Neural cell (in vitro differentiated cells): ENCODE results near the gene IFFO2. TPM values are rescaled to one million over a fixed set of nuclear protein-coding genes. Genes with fewer than 3 reads are reported as not detected.

Experiments used
- H2AFZ ChIP-seq: fragments of 200-600, 300-800 bp; sonication (generic), shearing (Covaris generic); 2 replicates; pipeline ENCODE4 v1.6.0; 2014; ENCODE audit warnings: low read depth, mild to moderate bottlenecking, antibody characterized with exemption, low read length, moderate library complexity
- H3F3A ChIP-seq: fragments of 200-600 bp; shearing (Covaris generic); 2 replicates; pipeline ENCODE4 v1.6.1; 2016; ENCODE audit warnings: mild to moderate bottlenecking, moderate library complexity, mixed read lengths, antibody characterized with exemption, low read length; ENCODE audit not compliant: insufficient read depth, poor library complexity, severe bottlenecking
- H3K27ac ChIP-seq: fragments of 200-600, 300-800 bp; sonication (generic), shearing (Covaris generic); 2 replicates; pipeline ENCODE4 v1.5.1; 2014; ENCODE audit warnings: mild to moderate bottlenecking, low read length, moderate library complexity
- H3K27me3 ChIP-seq: fragments of 300-800, 200-600 bp; sonication (generic), shearing (Covaris generic); 2 replicates; pipeline ENCODE4 v1.6.0; 2014; ENCODE audit warnings: mild to moderate bottlenecking, low read depth, low read length, moderate library complexity; ENCODE audit not compliant: insufficient read depth
- H3K36me3 ChIP-seq: fragments of 300-800, 200-600 bp; sonication (generic), shearing (Covaris generic); 2 replicates; pipeline ENCODE4 v1.5.1; 2014; ENCODE audit warnings: mild to moderate bottlenecking, antibody characterized with exemption, low read length, moderate library complexity; ENCODE audit not compliant: insufficient read depth
- H3K4me2 ChIP-seq: fragments of 300-800, 200-600 bp; sonication (generic), shearing (Covaris generic); 2 replicates; pipeline ENCODE4 v1.6.0; 2014; ENCODE audit warnings: mild to moderate bottlenecking, low read length
- H3K4me3 ChIP-seq: fragments of 300-800, 200-600 bp; sonication (generic), shearing (Covaris generic); 2 replicates; pipeline ENCODE4 v1.5.1; 2014; ENCODE audit warnings: mild to moderate bottlenecking, low read length, moderate library complexity
- H3K79me2 ChIP-seq: fragments of 200-600 bp; shearing (Covaris generic); replicated peaks from 2 replicates; pipeline ENCODE4 v1.6.0; 2014; ENCODE audit warnings: mild to moderate bottlenecking, low read length, moderate library complexity; ENCODE audit not compliant: insufficient read depth
- H3K9ac ChIP-seq: fragments of 300-800, 200-600 bp; sonication (generic), shearing (Covaris generic); 2 replicates; pipeline ENCODE4 v1.6.1; 2016; ENCODE audit warnings: mild to moderate bottlenecking, low read length, mixed read lengths
- H3K9me2 ChIP-seq: fragments of 200-600 bp; shearing (Covaris generic); 2 replicates; pipeline ENCODE4 v1.6.1; 2016; ENCODE audit warnings: mild to moderate bottlenecking, low read length, mixed read lengths; ENCODE audit not compliant: insufficient read depth
- H3K9me3 ChIP-seq: fragments of 200-600, 300-800 bp; sonication (generic), shearing (Covaris generic); 2 replicates; pipeline ENCODE4 v1.6.1; 2016; ENCODE audit warnings: mild to moderate bottlenecking, mixed run types, low read length, moderate library complexity, mixed read lengths
- H4K20me1 ChIP-seq: fragments of 200-600 bp; shearing (Covaris generic); 2 replicates; pipeline ENCODE4 v1.6.1; 2016; ENCODE audit warnings: mild to moderate bottlenecking, mixed run types; ENCODE audit not compliant: insufficient read depth
- CTCF ChIP-seq: fragments of 450-650 bp; IDR thresholded peaks from 2 replicates; pipeline ENCODE4 v1.5.1; 2014; ENCODE audit warnings: antibody characterized with exemption, mild to moderate bottlenecking, moderate library complexity; ENCODE audit not compliant: poor library complexity, severe bottlenecking
- EP300 ChIP-seq: fragments of 450-650 bp; conservative IDR thresholded peaks from 2 replicates; pipeline ENCODE4 v1.6.1; 2014; ENCODE audit warnings: antibody characterized with exemption, mild to moderate bottlenecking, moderate library complexity; ENCODE audit not compliant: poor library complexity, severe bottlenecking
- EZH2 ChIP-seq: fragments of 200-600, 300-800 bp; shearing (Covaris generic), sonication (generic); IDR thresholded peaks from 2 replicates; pipeline ENCODE4 v1.6.1; 2014; ENCODE audit warnings: antibody characterized with exemption, low read length, borderline replicate concordance, mild to moderate bottlenecking; ENCODE audit not compliant: insufficient read depth, poor library complexity, severe bottlenecking
- MXI1 ChIP-seq: fragments of 450-650 bp; conservative IDR thresholded peaks from 2 replicates; pipeline ENCODE4 v1.6.1; 2014; ENCODE audit warnings: antibody characterized with exemption, mild to moderate bottlenecking; ENCODE audit not compliant: poor library complexity, severe bottlenecking
- POLR2AphosphoS5 ChIP-seq: IDR thresholded peaks from 2 replicates; pipeline ENCODE4 v1.6.1; 2012
- RAD21 ChIP-seq: fragments of 450-650 bp; conservative IDR thresholded peaks from 2 replicates; pipeline ENCODE4 v1.6.1; 2014; ENCODE audit warnings: antibody characterized with exemption, mild to moderate bottlenecking, moderate library complexity
- REST ChIP-seq: IDR thresholded peaks from 2 replicates; pipeline ENCODE4 v1.6.1; 2012; ENCODE audit warnings: borderline replicate concordance
- SMC3 ChIP-seq: fragments of 450-650 bp; conservative IDR thresholded peaks from 2 replicates; pipeline ENCODE4 v1.6.1; 2014; ENCODE audit warnings: antibody characterized with exemption, mild to moderate bottlenecking, moderate library complexity; ENCODE audit not compliant: poor library complexity
- TAF1 ChIP-seq: IDR thresholded peaks from 2 replicates; pipeline ENCODE4 v1.6.1; 2012; ENCODE audit warnings: low read depth
- polyA plus RNA-seq: library from polyadenylated mRNA; depleted of rRNA; stranded (reverse); fragments of >200 nt; gene quantifications from 2 replicates; pipeline ENCODE4 v1.2.3, GENCODE V29; 2014

The IFFO2 gene
- polyA plus RNA-seq, 1 donor from 2014 or later: 2.6 TPM

GRCh38 chr1:18998016-18998724, 41.7 kb upstream of the IFFO2 start:
- Histone ChIP-seq H3K36me3 (no peaks in the 10 kb centered on the region), H3K27me3 (no peaks in the 10 kb centered on the region), H3K9me2 (no peaks in the 10 kb centered on the region), H3K9ac (no peak overlapping the region), H4K20me1 (no peaks in the 10 kb centered on the region), H3F3A (no peaks in the 10 kb centered on the region), H3K9me3 (peaks cover 6% of the 10 kb centered on the region), H3K4me2 (no peak overlapping the region), H2AFZ (no peak overlapping the region), H3K79me2 (no peaks in the 10 kb centered on the region), H3K27ac (no peak overlapping the region), H3K4me3 (no peak overlapping the region)
- TF ChIP-seq EP300 (no peak), MXI1 (no peak), RAD21 (no peak), SMC3 (no peak), TAF1 (no peak), POLR2AphosphoS5 (no peak), REST (no peak), EZH2 (no peak), CTCF (no peak)

- H2AFZ ChIP-seq: no peak overlapping the region
- H3K9me2 ChIP-seq: no peaks in the 10 kb centered on the region
- no peaks in the 10 kb centered on the region for H3K36me3 ChIP-seq
- H3K9me3 ChIP-seq: peaks cover 6% of the 10 kb centered on the region
- H3K9ac ChIP-seq: no peak overlapping the region
- no peaks in the 10 kb centered on the region for H3K79me2 ChIP-seq
- no peak overlapping the region for H3K4me3 ChIP-seq
- TF ChIP-seq RAD21: no peak
- no peak for TF ChIP-seq EZH2
- no peak for TF ChIP-seq POLR2AphosphoS5
- TF ChIP-seq CTCF: no peak
- no peak for TF ChIP-seq MXI1
- no peak for TF ChIP-seq REST
- TF ChIP-seq SMC3: no peak
- TF ChIP-seq TAF1: no peak
- no peak for TF ChIP-seq EP300
- H3K27ac ChIP-seq: no peak overlapping the region
- H3F3A ChIP-seq: no peaks in the 10 kb centered on the region
- H4K20me1 ChIP-seq: no peaks in the 10 kb centered on the region
- no peak overlapping the region for H3K4me2 ChIP-seq
- no peaks in the 10 kb centered on the region for H3K27me3 ChIP-seq
Measured at GRCh38 chr1:18997508-18997907, 41.0 kb upstream of the IFFO2 start.
